Endothelial cell of umbilical vein (primary cell): ENCODE data around the gene HAUS3. TPM values are rescaled to one million over a fixed set of nuclear protein-coding genes. Genes with fewer than 3 reads are reported as not detected.

Experiments
- BruUV-seq: library from RNA; stranded (reverse); fragments of 400-500 nt; replicated peaks from 2 replicates; lab custom pipeline; 2021; lab: Mats Ljungman, UMichigan
- CTCF ChIA-PET: fragments of 300-600, 350-600 bp; sonication (Branson Sonifier 250); formaldehyde crosslinking; loops from one replicate; lab custom pipeline; 2021; ENCODE audit warnings: antibody characterized with exemption, inconsistent platforms; lab: Charles Lee
- POLR2A ChIA-PET: fragments of 300-600, 350-600 bp; sonication (Branson Sonifier 250); formaldehyde crosslinking; loops from one replicate; lab custom pipeline; 2021; ENCODE audit warnings: antibody characterized with exemption, inconsistent platforms; lab: Charles Lee
- DNase-seq: peaks from one replicate; pipeline ENCODE4 v3.0.0-alpha.2; 2011; ENCODE audit warnings: low read depth, low spot score
- FAIRE-seq: peaks from 2 replicates; lab custom pipeline; 2011; peaks lifted over from hg19 to GRCh38; lab: Jason Lieb, UNC
- H2AFZ ChIP-seq: 2 replicates; pipeline ENCODE4 v1.6.0; 2012; ENCODE audit warnings: low read depth, low read length, control low read depth, inconsistent platforms
- H3K27ac ChIP-seq: 2 replicates; pipeline ENCODE4 v1.5.1; 2011; ENCODE audit warnings: low read depth, mild to moderate bottlenecking, control low read depth, low read length, moderate library complexity; ENCODE audit not compliant: insufficient read depth
- H3K27me3 ChIP-seq, 2 experiments: 2 replicates each; pipeline versions ENCODE4 v1.6.0 to v1.6.1; 2011; ENCODE audit warnings: low read length in 2 of 2, mixed read lengths in 1 of 2; ENCODE audit not compliant: control insufficient read depth in 2 of 2, insufficient read depth in 2 of 2
- H3K36me3 ChIP-seq, 2 experiments: 2 replicates in 1 of 2; 3 replicates in 1 of 2; pipeline ENCODE4 v1.5.1; 2011; ENCODE audit warnings: low read length in 2 of 2, mild to moderate bottlenecking in 1 of 2, moderate library complexity in 1 of 2; ENCODE audit not compliant: control insufficient read depth in 2 of 2, insufficient read depth in 2 of 2; ENCODE audit errors: extremely low read depth in 1 of 2
- H3K4me1 ChIP-seq: 3 replicates; pipeline ENCODE4 v1.5.1; 2011; ENCODE audit warnings: mild to moderate bottlenecking, low read length; ENCODE audit not compliant: control insufficient read depth, insufficient read depth; ENCODE audit errors: extremely low read depth
- H3K4me2 ChIP-seq: 2 replicates; pipeline ENCODE4 v1.6.1; 2011; ENCODE audit warnings: low read length, control low read depth, mixed read lengths; ENCODE audit not compliant: insufficient read depth
- H3K4me3 ChIP-seq, 3 experiments: fragments of 200-600 bp in 1 of 3; sonication (generic), shearing (Covaris generic) in 1 of 3; replicated peaks in 1 of 3; 2 replicates each; pipeline ENCODE4 v1.5.1; 2011 to 2016; ENCODE audit warnings: control low read depth in 3 of 3, low read length in 3 of 3, mild to moderate bottlenecking in 2 of 3, inconsistent platforms in 1 of 3, low read depth in 1 of 3, moderate library complexity in 1 of 3; ENCODE audit not compliant: insufficient read depth in 1 of 3
- H3K79me2 ChIP-seq: 2 replicates; pipeline ENCODE4 v1.6.0; 2012; ENCODE audit warnings: low read length, inconsistent platforms; ENCODE audit not compliant: control insufficient read depth, insufficient read depth
- H3K9ac ChIP-seq: replicated peaks from 2 replicates; pipeline ENCODE3; 2011; ENCODE audit warnings: low read length, control low read depth; ENCODE audit not compliant: insufficient read depth; ENCODE audit errors: extremely low read depth
- H3K9me1 ChIP-seq: replicated peaks from 3 replicates; pipeline ENCODE4 v1.6.0; 2011; ENCODE audit warnings: mild to moderate bottlenecking, low read length; ENCODE audit not compliant: control insufficient read depth, insufficient read depth; ENCODE audit errors: extremely low read depth
- H3K9me3 ChIP-seq: replicated peaks from 2 replicates; pipeline ENCODE4 v1.5.1; 2012; ENCODE audit warnings: low read length, inconsistent platforms; ENCODE audit not compliant: control insufficient read depth, insufficient read depth
- H4K20me1 ChIP-seq: replicated peaks from 2 replicates; pipeline ENCODE3; 2011; ENCODE audit warnings: mild to moderate bottlenecking, low read length; ENCODE audit not compliant: control insufficient read depth, insufficient read depth; ENCODE audit errors: extremely low read depth
- CTCF ChIP-seq, 2 donors: IDR thresholded peaks; 1 replicate in 1 of 2; 2 replicates in 1 of 2; pipeline ENCODE4 v1.5.1; 2011; ENCODE audit warnings: low read length in 2 of 2, mild to moderate bottlenecking in 2 of 2, moderate library complexity in 2 of 2, control low read depth in 1 of 2, inconsistent platforms in 1 of 2, low read depth in 1 of 2; ENCODE audit not compliant: insufficient read depth in 1 of 2; ENCODE audit errors: extremely low read depth in 1 of 2
- EZH2 ChIP-seq: IDR thresholded peaks from 2 replicates; pipeline ENCODE4 v1.6.1; 2012; ENCODE audit warnings: borderline replicate concordance, low read depth, mild to moderate bottlenecking, moderate library complexity, low read length, inconsistent platforms; ENCODE audit not compliant: severe bottlenecking
- FOS ChIP-seq: IDR thresholded peaks from 2 replicates; pipeline ENCODE4 v1.6.1; 2011; ENCODE audit warnings: mild to moderate bottlenecking, low read length, moderate library complexity, borderline replicate concordance; ENCODE audit not compliant: insufficient read depth
- GATA2 ChIP-seq: IDR thresholded peaks from 2 replicates; pipeline ENCODE4 v1.7.0; 2011; ENCODE audit warnings: low read depth, mild to moderate bottlenecking, moderate library complexity, mixed read lengths, low read length; ENCODE audit not compliant: insufficient read length, insufficient read depth
- JUN ChIP-seq: IDR thresholded peaks from 2 replicates; pipeline ENCODE4 v1.6.1; 2011; ENCODE audit warnings: borderline replicate concordance, low read depth; ENCODE audit not compliant: insufficient read length, insufficient read depth
- MAX ChIP-seq: IDR thresholded peaks from 2 replicates; pipeline ENCODE4 v1.6.1; 2011; ENCODE audit not compliant: insufficient read depth, insufficient read length
- POLR2AphosphoS5 ChIP-seq: IDR thresholded peaks from 2 replicates; pipeline ENCODE4 v1.6.1; 2012; ENCODE audit warnings: low read depth, mild to moderate bottlenecking, control low read depth, low read length, moderate library complexity; ENCODE audit not compliant: insufficient read depth
- dilution Hi-C: fragments of 300-500 bp; cut with MboI; formaldehyde crosslinking; loops from one replicate; pipeline ENCODE4 v1.15.0; 2019; ENCODE audit warnings: low sequenced_read_pairs; ENCODE audit not compliant: extremely low pct_ligation_motif_present
- intact Hi-C: fragments of 100-400 bp; cut with micrococcal nuclease; formaldehyde crosslinking; loops from one replicate; pipeline ENCODE4 v1.10.0; 2022
- polyA plus RNA-seq, 4 experiments: library from polyadenylated mRNA; depleted of rRNA in 3 of 4; stranded (reverse) in 3 of 4; unstranded in 1 of 4; fragments of >200 nt; gene quantifications; 2 replicates each; pipeline versions ENCODE4 v1.2.1 to v1.2.3, GENCODE V29; 2011 to 2012; ENCODE audit warnings: missing spikeins in 1 of 4
- total RNA-seq: library from RNA; stranded (reverse); gene quantifications from 2 replicates; pipeline ENCODE4 v1.2.3, GENCODE V29; 2021

HAUS3 gene
- total and polyA plus RNA-seq, 2 donors (not counting 3 experiments of a cell fraction or from before 2014, with no cell fraction given) = 4.4 to 15.9 TPM

GRCh38 chr4:2241003-2241402 is 918 bp downstream of the HAUS3 start:
- H3K79me2 ChIP-seq = peaks cover 49% of the 10 kb centered on the region
- peak overlapping the region; percentile 63 to 97 (median 97) for H3K4me3 ChIP-seq
- peaks cover 5% of the 10 kb centered on the region for H4K20me1 ChIP-seq
- H3K9me3 ChIP-seq = no peaks in the 10 kb centered on the region
- CTCF ChIA-PET = interaction anchor here (1.1 to 5.9 kb wide), 7 partner anchors 9 to 204 kb away, joined by 3 to 49 read pairs (median 3); no protein-coding TSS in a partner anchor
- H3K9ac ChIP-seq = peak overlapping the region; percentile 70
- FAIRE-seq (no peak), DNase-seq (no peak)
- dilution Hi-C loops (no loop called here), intact Hi-C loops (loop anchor here (5.0 kb wide), 1 partner anchor 226 kb away; the partner anchor contains the start of gene RNF4)
- peak overlapping the region; percentile 97 for H3K4me2 ChIP-seq
- H3K36me3 ChIP-seq = peaks cover 0 to 7% of the 10 kb centered on the region in 2 experiments
- no peaks in the 10 kb centered on the region for H3K27me3 ChIP-seq
- H3K4me1 ChIP-seq = peaks cover 33% of the 10 kb centered on the region
- BruUV-seq = no TSS peak
- no peak overlapping the region for H2AFZ ChIP-seq
- TF ChIP-seq POLR2AphosphoS5 = no peak
- no peak for TF ChIP-seq CTCF (IDR thresholded peaks at IDR 0.05; ENCODE audit: extremely low read depth in 1 of 2, insufficient read depth in 1 of 2, low read depth in 1 of 2, low read length in 2 of 2)
- TF ChIP-seq GATA2 = no peak
- no peak for TF ChIP-seq EZH2
- no peak for TF ChIP-seq MAX
- TF ChIP-seq JUN = no peak
- no peak for TF ChIP-seq FOS
- POLR2A ChIA-PET = interaction anchor here (1.0 kb wide), 1 partner anchor 17 kb away, joined by 3 read pairs; no protein-coding TSS in a partner anchor
- H3K9me1 ChIP-seq = no peaks in the 10 kb centered on the region
- peak overlapping the region; percentile 30 for H3K27ac ChIP-seq
